ENCODE data around the gene AMACR.

The AMACR gene

DNA sequence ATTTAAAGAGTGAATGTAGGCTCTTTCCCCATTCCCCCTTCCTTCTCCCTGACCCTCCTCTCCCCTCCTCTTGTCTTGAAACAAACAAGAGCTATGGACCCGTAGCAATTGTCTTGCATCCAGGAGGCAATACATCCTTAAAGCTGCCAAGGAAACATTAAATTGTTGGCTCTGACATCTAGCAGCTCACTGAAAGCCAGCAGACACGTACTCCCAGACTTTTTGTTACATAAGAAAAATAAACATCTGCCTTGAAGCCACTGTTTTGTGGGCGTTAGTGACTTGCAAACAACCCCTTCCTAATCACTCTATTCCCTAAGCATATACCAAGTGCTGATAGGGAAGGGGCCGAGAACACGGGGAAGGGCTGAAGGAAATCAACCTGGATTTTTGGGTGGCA lies 32.0 kb downstream of the AMACR start:
- Histone ChIP-seq H3K4me2 (ENCODE audit: low read length) (no peak overlapping the region), H3K9me3 (ENCODE audit: low read length) (no peaks in the 10 kb centered on the region), H3K27me3 (ENCODE audit: insufficient read depth, low read length) (no peaks in the 10 kb centered on the region), H3K79me2 (ENCODE audit: insufficient read depth, low read length) (no peaks in the 10 kb centered on the region), H3K4me3 (ENCODE audit: low read depth, low read length, poor library complexity, severe bottlenecking) (no peak overlapping the region), H3K36me3 (ENCODE audit: insufficient read depth, low read length) (no peaks in the 10 kb centered on the region), H2AFZ (ENCODE audit: low read length) (no peak overlapping the region), H3K27ac (ENCODE audit: low read depth, low read length, poor library complexity, severe bottlenecking) (no peak overlapping the region), H3F3A (ENCODE audit: insufficient read depth, low read length) (no peaks in the 10 kb centered on the region), H3K4me1 (ENCODE audit: insufficient read depth, low read length, severe bottlenecking) (no peaks in the 10 kb centered on the region), H3K9ac (ENCODE audit: low read length) (no peak overlapping the region), H4K20me1 (ENCODE audit: insufficient read depth, low read length) (no peaks in the 10 kb centered on the region), H3K9me2 (ENCODE audit: low read depth, low read length) (no peaks in the 10 kb centered on the region)
- TF ChIP-seq, protein P1, sequence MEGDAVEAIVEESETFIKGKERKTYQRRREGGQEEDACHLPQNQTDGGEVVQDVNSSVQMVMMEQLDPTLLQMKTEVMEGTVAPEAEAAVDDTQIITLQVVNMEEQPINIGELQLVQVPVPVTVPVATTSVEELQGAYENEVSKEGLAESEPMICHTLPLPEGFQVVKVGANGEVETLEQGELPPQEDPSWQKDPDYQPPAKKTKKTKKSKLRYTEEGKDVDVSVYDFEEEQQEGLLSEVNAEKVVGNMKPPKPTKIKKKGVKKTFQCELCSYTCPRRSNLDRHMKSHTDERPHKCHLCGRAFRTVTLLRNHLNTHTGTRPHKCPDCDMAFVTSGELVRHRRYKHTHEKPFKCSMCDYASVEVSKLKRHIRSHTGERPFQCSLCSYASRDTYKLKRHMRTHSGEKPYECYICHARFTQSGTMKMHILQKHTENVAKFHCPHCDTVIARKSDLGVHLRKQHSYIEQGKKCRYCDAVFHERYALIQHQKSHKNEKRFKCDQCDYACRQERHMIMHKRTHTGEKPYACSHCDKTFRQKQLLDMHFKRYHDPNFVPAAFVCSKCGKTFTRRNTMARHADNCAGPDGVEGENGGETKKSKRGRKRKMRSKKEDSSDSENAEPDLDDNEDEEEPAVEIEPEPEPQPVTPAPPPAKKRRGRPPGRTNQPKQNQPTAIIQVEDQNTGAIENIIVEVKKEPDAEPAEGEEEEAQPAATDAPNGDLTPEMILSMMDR (IDR thresholded peaks at IDR 0.05; ENCODE audit: low read length), result no peak
- TF ChIP-seq EZH2 (IDR thresholded peaks at IDR 0.05; ENCODE audit: borderline replicate concordance, low read length), result no peak

DNA sequence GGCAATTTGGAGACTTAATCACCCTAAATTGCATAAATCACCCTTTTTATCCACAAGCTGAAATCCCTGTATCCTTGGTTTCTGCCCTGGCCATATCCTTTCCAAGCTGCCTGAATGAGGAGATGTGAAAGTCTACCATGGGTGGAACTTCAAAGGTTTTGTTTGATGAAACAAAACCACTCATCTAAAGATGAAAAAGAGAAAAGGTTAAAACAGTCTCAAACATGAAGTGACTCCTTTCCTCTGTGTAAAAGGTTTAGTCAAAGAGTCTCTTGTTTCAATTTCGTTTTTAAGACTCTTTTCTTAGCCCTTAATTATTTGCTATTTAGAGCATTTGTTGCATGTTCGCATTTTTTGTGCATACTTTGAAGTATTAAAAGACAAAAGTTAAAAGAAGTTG lies 34.6 kb downstream of the AMACR start:
- H3K36me3 ChIP-seq (ENCODE audit: insufficient read depth, low read length), result no peaks in the 10 kb centered on the region
- no peaks in the 10 kb centered on the region for H3K9me3 ChIP-seq (ENCODE audit: low read length)
- H2AFZ ChIP-seq (ENCODE audit: low read length), result no peak overlapping the region
- no peaks in the 10 kb centered on the region for H3K79me2 ChIP-seq (ENCODE audit: insufficient read depth, low read length)
- no peaks in the 10 kb centered on the region for H4K20me1 ChIP-seq (ENCODE audit: insufficient read depth, low read length)
- TF ChIP-seq, protein P1 (IDR thresholded peaks at IDR 0.05; ENCODE audit: low read length), result no peak
- TF ChIP-seq EZH2 (IDR thresholded peaks at IDR 0.05; ENCODE audit: borderline replicate concordance, low read length), result no peak
- no peak overlapping the region for H3K9ac ChIP-seq (ENCODE audit: low read length)
- H3K27ac ChIP-seq (ENCODE audit: low read depth, low read length, poor library complexity, severe bottlenecking), result no peak overlapping the region
- H3K4me3 ChIP-seq (ENCODE audit: low read depth, low read length, poor library complexity, severe bottlenecking), result no peak overlapping the region
- no peak overlapping the region for H3K4me2 ChIP-seq (ENCODE audit: low read length)
- H3K9me2 ChIP-seq (ENCODE audit: low read depth, low read length), result no peaks in the 10 kb centered on the region
- no peaks in the 10 kb centered on the region for H3F3A ChIP-seq (ENCODE audit: insufficient read depth, low read length)
- no peaks in the 10 kb centered on the region for H3K27me3 ChIP-seq (ENCODE audit: insufficient read depth, low read length)
- no peaks in the 10 kb centered on the region for H3K4me1 ChIP-seq (ENCODE audit: insufficient read depth, low read length, severe bottlenecking)

DNA sequence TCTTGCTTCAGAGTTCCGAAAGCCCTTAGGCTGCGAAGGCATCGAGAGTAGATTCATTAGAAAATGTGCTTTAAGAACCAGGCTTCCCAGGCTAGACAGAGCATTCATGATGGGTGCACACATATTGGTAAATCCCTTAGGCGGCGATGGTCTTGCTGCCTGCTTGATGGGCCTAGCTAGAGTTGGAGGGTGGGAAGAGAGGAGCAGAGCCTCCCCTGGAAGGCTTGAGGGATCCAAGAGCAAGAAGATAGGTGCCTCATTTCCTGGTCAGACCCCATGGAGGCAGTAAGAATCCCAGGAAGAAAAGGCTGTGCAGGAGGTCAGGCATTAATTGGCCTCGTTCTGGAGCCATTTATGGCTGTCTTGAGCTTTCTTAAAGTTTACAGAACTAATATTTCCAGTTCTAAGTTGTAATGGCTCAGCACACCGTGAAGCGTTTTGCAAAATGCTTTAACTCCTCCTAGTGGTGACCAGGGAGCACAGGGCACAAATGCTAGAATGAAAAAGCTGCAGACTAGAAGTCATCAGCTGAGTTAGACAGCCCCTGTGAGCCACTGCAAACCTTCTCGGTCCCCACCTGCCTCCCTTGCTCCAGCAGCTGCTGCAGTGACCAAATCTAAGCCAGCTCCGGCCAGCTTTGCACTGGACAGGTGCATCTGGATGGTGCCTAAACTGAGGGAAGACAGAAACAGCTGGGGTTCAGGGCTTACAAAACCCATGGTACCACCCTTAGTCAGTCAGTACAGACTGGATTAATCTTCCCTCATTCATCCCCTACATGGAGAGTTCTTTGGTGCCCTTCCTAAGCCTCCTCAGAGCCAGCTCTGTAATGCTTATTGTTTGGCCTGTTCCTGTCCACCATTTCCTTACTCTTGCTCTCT lies 38.0 kb downstream of the AMACR start:
- Histone ChIP-seq H4K20me1 (ENCODE audit: insufficient read depth, low read length) (no peaks in the 10 kb centered on the region), H3K9me2 (ENCODE audit: low read depth, low read length) (no peaks in the 10 kb centered on the region), H3K36me3 (ENCODE audit: insufficient read depth, low read length) (no peaks in the 10 kb centered on the region), H3K9me3 (ENCODE audit: low read length) (no peaks in the 10 kb centered on the region), H3K9ac (ENCODE audit: low read length) (no peak overlapping the region), H2AFZ (ENCODE audit: low read length) (no peak overlapping the region), H3K4me2 (ENCODE audit: low read length) (no peak overlapping the region), H3K4me1 (ENCODE audit: insufficient read depth, low read length, severe bottlenecking) (no peaks in the 10 kb centered on the region), H3K4me3 (ENCODE audit: low read depth, low read length, poor library complexity, severe bottlenecking) (no peak overlapping the region), H3K27me3 (ENCODE audit: insufficient read depth, low read length) (no peaks in the 10 kb centered on the region), H3K79me2 (ENCODE audit: insufficient read depth, low read length) (no peaks in the 10 kb centered on the region), H3F3A (ENCODE audit: insufficient read depth, low read length) (no peaks in the 10 kb centered on the region), H3K27ac (ENCODE audit: low read depth, low read length, poor library complexity, severe bottlenecking) (no peak overlapping the region)
- TF ChIP-seq EZH2 (IDR thresholded peaks at IDR 0.05; ENCODE audit: borderline replicate concordance, low read length), result no peak
- TF ChIP-seq, protein P1 (IDR thresholded peaks at IDR 0.05; ENCODE audit: low read length), result peak; percentile 66

Data from OCI-LY1 (cell line).